GM12872 (cell line): Measurements from ENCODE around the gene HNF4A.

Source experiments
- CTCF ChIP-seq: IDR thresholded peaks from 3 replicates; pipeline ENCODE4 v1.5.1; 2011; ENCODE audit warnings: low read depth, mild to moderate bottlenecking, low read length, moderate library complexity; ENCODE audit not compliant: insufficient read depth

Gene HNF4A

GRCh38 chr20:44425923-44426322, 70.4 kb downstream of the HNF4A start:
- no peak for TF ChIP-seq CTCF

GRCh38 chr20:44426879-44427790, 71.6 kb downstream of the HNF4A start:
- no peak for TF ChIP-seq CTCF

GRCh38 chr20:44427804-44428173, 72.3 kb downstream of the HNF4A start:
- no peak for TF ChIP-seq CTCF

- TF ChIP-seq CTCF = no peak
Measured at GRCh38 chr20:44428174-44429016, 72.9 kb downstream of the HNF4A start.

DNA sequence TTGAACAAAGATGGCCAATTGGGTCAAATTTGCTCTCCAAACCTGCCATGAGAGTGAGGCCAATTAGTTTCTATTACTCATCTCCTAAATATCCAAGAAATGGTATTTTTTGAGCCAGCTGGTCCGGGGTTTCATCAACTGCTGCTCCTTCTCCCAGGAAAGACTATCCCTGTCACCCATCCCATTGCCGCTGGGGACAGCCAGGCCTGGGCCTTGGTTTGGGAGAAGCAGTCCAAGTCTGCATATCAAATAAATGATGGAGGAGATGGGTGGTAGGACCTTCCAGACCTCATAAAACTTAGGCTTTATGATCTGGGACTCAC, 73.5 kb downstream of the HNF4A start:
- no peak for TF ChIP-seq CTCF

GRCh38 chr20:44429419-44430269, 74.1 kb downstream of the HNF4A start:
- no peak for TF ChIP-seq CTCF
